Progenitor cell of endocrine pancreas (in vitro differentiated cells): ENCODE measurements around the gene KCNK5. TPM values are rescaled to one million over a fixed set of nuclear protein-coding genes. Genes with fewer than 3 reads are reported as not detected.

Source experiments
- DNase-seq: peaks from one replicate; pipeline ENCODE4 v3.0.0; 2021; ENCODE audit warnings: low spot score; ENCODE audit not compliant: unreplicated experiment
- H3K27ac Mint-ChIP-seq: 2 replicates; pipeline ENCODE4 v1.8.0; 2021; ENCODE audit warnings: mild to moderate bottlenecking, moderate library complexity, mixed read lengths
- H3K27me3 Mint-ChIP-seq: 2 replicates; pipeline ENCODE4 v1.8.0; 2021; ENCODE audit warnings: mixed read lengths
- H3K36me3 Mint-ChIP-seq: 2 replicates; pipeline ENCODE4 v1.8.0; 2022; ENCODE audit warnings: mixed read lengths; ENCODE audit not compliant: insufficient read depth
- H3K4me1 Mint-ChIP-seq: 2 replicates; pipeline ENCODE4 v1.8.0; 2021; ENCODE audit warnings: low read depth, mixed read lengths
- H3K4me3 Mint-ChIP-seq: 2 replicates; pipeline ENCODE4 v1.8.0; 2021; ENCODE audit warnings: low read depth, mild to moderate bottlenecking, moderate library complexity, mixed read lengths
- H3K9me3 Mint-ChIP-seq: 2 replicates; pipeline ENCODE4 v1.8.0; 2021; ENCODE audit warnings: low read depth, mixed read lengths
- total RNA-seq: library from RNA; stranded (reverse); gene quantifications from 2 replicates; pipeline ENCODE4 v1.2.1, GENCODE V29; 2021
- TF ChIP-seq, protein P1 (sequence below): fragments of 200-600 bp; sonication (generic); IDR thresholded peaks from one replicate; pipeline ENCODE4 v1.5.0; 2021; ENCODE audit warnings: antibody characterized with exemption, mild to moderate bottlenecking; ENCODE audit not compliant: unreplicated experiment

Gene KCNK5
- total RNA-seq, 1 donor from 2014 or later, result 2.0 TPM

DNA sequence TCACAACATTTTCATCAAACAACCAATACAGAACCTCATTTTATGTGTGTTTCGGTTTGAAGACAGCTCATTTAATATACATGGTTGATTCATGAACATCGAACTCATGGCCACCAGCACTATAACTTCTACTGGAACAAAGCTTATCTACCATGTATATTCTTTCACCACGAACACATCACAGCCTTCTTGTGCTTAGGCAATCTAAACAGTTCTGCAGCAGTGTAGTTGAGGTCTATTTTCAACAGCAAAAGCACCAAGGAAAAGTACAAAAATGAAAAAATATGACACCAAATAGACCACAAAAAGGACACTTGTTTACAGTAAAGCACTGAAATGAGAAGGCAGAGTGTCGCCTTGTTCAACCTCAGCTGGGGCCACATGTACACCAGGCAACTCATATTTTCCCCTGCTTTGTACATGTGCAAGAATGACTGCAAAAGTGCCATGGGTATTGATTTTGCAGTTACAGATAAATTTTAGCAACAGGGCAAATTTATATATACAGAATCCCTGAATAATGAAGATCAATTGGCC, 25.8 kb upstream of the KCNK5 start:
- Mint-ChIP-seq H3K36me3 (no peaks in the 10 kb centered on the region), H3K4me1 (no peaks in the 10 kb centered on the region), H3K4me3 (no peak overlapping the region), H3K27me3 (peaks cover 11% of the 10 kb centered on the region), H3K27ac (no peak overlapping the region), H3K9me3 (peaks cover 10% of the 10 kb centered on the region)
- TF ChIP-seq, protein P1, sequence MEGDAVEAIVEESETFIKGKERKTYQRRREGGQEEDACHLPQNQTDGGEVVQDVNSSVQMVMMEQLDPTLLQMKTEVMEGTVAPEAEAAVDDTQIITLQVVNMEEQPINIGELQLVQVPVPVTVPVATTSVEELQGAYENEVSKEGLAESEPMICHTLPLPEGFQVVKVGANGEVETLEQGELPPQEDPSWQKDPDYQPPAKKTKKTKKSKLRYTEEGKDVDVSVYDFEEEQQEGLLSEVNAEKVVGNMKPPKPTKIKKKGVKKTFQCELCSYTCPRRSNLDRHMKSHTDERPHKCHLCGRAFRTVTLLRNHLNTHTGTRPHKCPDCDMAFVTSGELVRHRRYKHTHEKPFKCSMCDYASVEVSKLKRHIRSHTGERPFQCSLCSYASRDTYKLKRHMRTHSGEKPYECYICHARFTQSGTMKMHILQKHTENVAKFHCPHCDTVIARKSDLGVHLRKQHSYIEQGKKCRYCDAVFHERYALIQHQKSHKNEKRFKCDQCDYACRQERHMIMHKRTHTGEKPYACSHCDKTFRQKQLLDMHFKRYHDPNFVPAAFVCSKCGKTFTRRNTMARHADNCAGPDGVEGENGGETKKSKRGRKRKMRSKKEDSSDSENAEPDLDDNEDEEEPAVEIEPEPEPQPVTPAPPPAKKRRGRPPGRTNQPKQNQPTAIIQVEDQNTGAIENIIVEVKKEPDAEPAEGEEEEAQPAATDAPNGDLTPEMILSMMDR, result no peak
- no peak for DNase-seq

DNA sequence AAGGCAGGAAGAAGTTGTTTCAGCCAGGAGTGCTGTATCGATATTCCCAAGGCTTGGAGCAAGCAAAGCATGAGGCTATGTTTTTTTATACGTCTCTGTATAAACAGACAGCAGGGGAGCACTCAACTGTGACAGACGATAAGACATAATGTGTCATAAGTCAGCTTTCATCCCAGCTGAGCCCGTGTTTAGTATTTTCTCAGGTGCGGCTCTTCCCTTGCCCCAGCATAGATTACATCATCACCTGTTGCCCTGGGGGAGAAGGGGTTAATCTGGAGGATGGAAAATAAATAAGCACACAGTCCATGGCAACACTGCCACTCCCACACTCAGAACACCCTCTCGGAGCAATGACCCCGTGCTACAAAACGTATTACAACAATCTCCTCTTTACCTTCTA, 22.1 kb upstream of the KCNK5 start:
- peaks cover 5% of the 10 kb centered on the region for H3K27me3 Mint-ChIP-seq
- TF ChIP-seq, protein P1, result no peak
- no peak overlapping the region for H3K4me3 Mint-ChIP-seq
- no peak overlapping the region for H3K27ac Mint-ChIP-seq
- H3K4me1 Mint-ChIP-seq, result no peaks in the 10 kb centered on the region
- peaks cover 10% of the 10 kb centered on the region for H3K9me3 Mint-ChIP-seq
- DNase-seq, result no peak
- no peaks in the 10 kb centered on the region for H3K36me3 Mint-ChIP-seq

DNA sequence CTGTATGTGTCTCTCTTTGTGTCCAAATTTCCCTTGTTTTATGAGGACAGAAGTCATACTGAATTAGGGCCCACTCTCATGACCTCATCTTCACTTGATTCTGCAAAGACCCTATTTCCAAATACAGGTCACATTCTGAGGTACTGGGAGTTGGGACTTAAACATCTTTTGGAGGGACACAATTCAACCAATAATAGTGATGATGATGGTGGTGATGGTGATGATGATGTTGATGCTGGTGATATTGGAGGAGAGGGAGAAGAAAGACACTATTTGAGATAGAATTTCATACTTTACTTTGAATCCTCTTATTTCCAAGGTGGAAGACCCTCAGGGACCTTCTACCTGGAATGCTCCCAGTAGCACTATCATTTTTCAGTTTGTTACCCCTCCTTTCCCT, 21.2 kb upstream of the KCNK5 start:
- Mint-ChIP-seq H3K27ac (no peak overlapping the region), H3K9me3 (peaks cover 10% of the 10 kb centered on the region)

DNA sequence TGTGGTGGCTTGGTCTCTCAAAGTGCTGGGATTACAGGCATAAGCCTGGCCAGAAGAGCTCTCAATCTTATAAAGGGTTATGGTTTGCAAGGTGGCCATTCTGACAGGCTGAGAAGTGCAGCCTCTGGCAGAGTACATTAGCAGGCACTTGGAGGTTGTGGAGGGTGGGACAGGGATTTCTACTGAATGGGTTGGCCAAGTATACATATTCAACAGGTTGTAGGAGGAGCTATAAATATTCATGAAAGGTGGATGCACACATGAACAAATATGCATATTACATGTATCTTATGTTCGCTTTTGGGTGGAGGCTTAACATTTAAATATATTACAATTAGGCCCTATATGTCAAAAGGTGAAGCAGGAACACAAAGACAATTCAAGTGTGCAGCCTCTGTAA, 20.0 kb upstream of the KCNK5 start:
- Mint-ChIP-seq H3K9me3 (peaks cover 3% of the 10 kb centered on the region), H3K27ac (no peak overlapping the region), H3K27me3 (peaks cover 5% of the 10 kb centered on the region), H3K36me3 (no peaks in the 10 kb centered on the region), H3K4me3 (no peak overlapping the region), H3K4me1 (no peaks in the 10 kb centered on the region)
- TF ChIP-seq, protein P1, result no peak
- DNase-seq, result no peak

More for the DNA sequence above, 21.2 kb upstream of the KCNK5 start:
- no peak overlapping the region for H3K4me3 Mint-ChIP-seq
- TF ChIP-seq, protein P1, result no peak
- peaks cover 5% of the 10 kb centered on the region for H3K27me3 Mint-ChIP-seq
- no peak for DNase-seq
- no peaks in the 10 kb centered on the region for H3K4me1 Mint-ChIP-seq
- no peaks in the 10 kb centered on the region for H3K36me3 Mint-ChIP-seq

DNA sequence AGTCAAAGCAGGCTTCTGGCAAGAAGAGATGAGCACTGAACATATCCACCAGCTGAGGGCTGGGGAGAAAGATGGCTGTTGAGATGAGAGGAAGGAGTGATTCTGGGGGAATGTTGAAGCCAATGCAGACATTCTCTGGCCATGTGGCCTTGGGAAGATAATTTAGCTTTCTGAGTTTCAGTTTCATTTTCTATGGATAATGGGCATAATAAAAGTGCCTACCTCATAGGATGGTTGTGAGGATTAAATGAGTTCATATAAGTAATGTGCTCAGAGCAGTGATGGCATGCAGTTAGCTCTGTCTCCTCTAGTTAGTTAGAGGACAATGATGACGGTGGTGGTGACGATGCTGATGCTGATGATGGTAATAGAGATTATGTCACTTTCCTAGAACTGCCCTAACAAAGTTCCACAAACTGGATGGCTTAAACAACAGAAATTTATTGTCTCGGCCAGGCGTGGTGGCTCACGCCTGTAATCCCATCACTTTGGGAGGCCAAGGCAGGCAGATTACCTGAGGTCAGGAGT, 18.5 kb upstream of the KCNK5 start:
- TF ChIP-seq, protein P1, result no peak
- Mint-ChIP-seq H3K36me3 (no peaks in the 10 kb centered on the region), H3K4me3 (no peak overlapping the region), H3K4me1 (no peaks in the 10 kb centered on the region), H3K9me3 (no peaks in the 10 kb centered on the region), H3K27ac (no peak overlapping the region), H3K27me3 (peaks cover 10% of the 10 kb centered on the region)
- no peak for DNase-seq
